CD4-positive, alpha-beta memory T cell (primary cell): Measurements from ENCODE around the gene GADL1. TPM values are rescaled to one million over a fixed set of nuclear protein-coding genes. Genes with fewer than 3 reads are reported as not detected.

Experiments
- CTCF ChIA-PET: fragments of 350-600 bp; sonication (Branson Sonifier 250); formaldehyde crosslinking; loops from one replicate; lab custom pipeline; 2021; ENCODE audit warnings: inconsistent platforms; ENCODE audit not compliant: partially characterized antibody; lab: Charles Lee
- POLR2A ChIA-PET: fragments of 350-600 bp; sonication (Branson Sonifier 250); formaldehyde crosslinking; loops from one replicate; lab custom pipeline; 2021; ENCODE audit not compliant: partially characterized antibody; lab: Charles Lee
- DNase-seq, 5 donors: peaks; one replicate each; pipeline versions ENCODE4 v3.0.0 to v3.0.0-alpha.2; 2020 to 2022; ENCODE audit warnings: mixed read lengths in 1 of 5
- H3K27ac ChIP-seq: one replicate; pipeline ENCODE4 v1.7.0; 2013; ENCODE audit warnings: low read depth, low read length
- H3K27me3 ChIP-seq: 2 replicates; pipeline ENCODE4 v1.7.0; 2013; ENCODE audit warnings: mild to moderate bottlenecking, low read length, moderate library complexity; ENCODE audit not compliant: insufficient read depth
- H3K36me3 ChIP-seq: 2 replicates; pipeline ENCODE4 v1.7.0; 2013; ENCODE audit warnings: mild to moderate bottlenecking, low read length, moderate library complexity; ENCODE audit not compliant: insufficient read depth
- H3K4me1 ChIP-seq: 2 replicates; pipeline ENCODE4 v1.7.0; 2013; ENCODE audit warnings: mild to moderate bottlenecking, low read length, moderate library complexity; ENCODE audit not compliant: insufficient read depth
- H3K4me3 ChIP-seq, 2 donors: one replicate each; pipeline ENCODE4 v1.7.0; 2013; ENCODE audit warnings: low read length in 2 of 2, mild to moderate bottlenecking in 1 of 2
- H3K9me3 ChIP-seq, 2 donors: one replicate each; pipeline ENCODE4 v1.7.0; 2013; ENCODE audit warnings: low read length in 2 of 2, control low read depth in 1 of 2; ENCODE audit not compliant: control insufficient read depth in 1 of 2
- H3K27ac Mint-ChIP-seq, 7 donors: one replicate each; pipeline ENCODE4 v1.8.0; 2020 to 2021; ENCODE audit warnings: mixed read lengths in 7 of 7, mild to moderate bottlenecking in 6 of 7, inconsistent platforms in 3 of 7, moderate library complexity in 3 of 7
- H3K27me3 Mint-ChIP-seq, 2 donors: one replicate each; pipeline ENCODE4 v1.8.0; 2020 to 2021; ENCODE audit warnings: mixed read lengths in 2 of 2
- H3K36me3 Mint-ChIP-seq, 2 donors: one replicate each; pipeline ENCODE4 v1.8.0; 2020 to 2021; ENCODE audit warnings: mixed read lengths in 2 of 2, inconsistent platforms in 1 of 2, mild to moderate bottlenecking in 1 of 2
- H3K4me1 Mint-ChIP-seq, 4 donors: one replicate each; pipeline ENCODE4 v1.8.0; 2020 to 2021; ENCODE audit warnings: mixed read lengths in 4 of 4, mild to moderate bottlenecking in 1 of 4
- H3K4me3 Mint-ChIP-seq, 8 donors: one replicate each; pipeline ENCODE4 v1.8.0; 2020 to 2021; ENCODE audit warnings: mixed read lengths in 8 of 8, mild to moderate bottlenecking in 7 of 8, moderate library complexity in 6 of 8, inconsistent platforms in 3 of 8
- H3K9me3 Mint-ChIP-seq, 8 donors: one replicate each; pipeline ENCODE4 v1.8.0; 2020 to 2021; ENCODE audit warnings: mixed read lengths in 8 of 8, mild to moderate bottlenecking in 5 of 8, inconsistent platforms in 3 of 8, moderate library complexity in 1 of 8
- intact Hi-C: fragments of 100-400 bp; cut with micrococcal nuclease; formaldehyde crosslinking; loops from one replicate; pipeline ENCODE4 v1.15.1; 2023
- polyA plus RNA-seq, 2 donors: library from polyadenylated mRNA; unstranded; fragments of 300-500 nt; fragmentation: Illumina TruSeq; gene quantifications; one replicate each; pipeline ENCODE4 v1.2.3, GENCODE V29; 2021
- total RNA-seq, 2 experiments: library from RNA; stranded (reverse); gene quantifications; one replicate each; pipeline ENCODE4 v1.2.3, GENCODE V29; 2021

Gene GADL1
- total and polyA plus RNA-seq, 4 experiments from 2014 or later: not detected

GRCh38 chr3:30752491-30752890 is 142.0 kb downstream of the GADL1 start:
- H3K27ac ChIP-seq: no peak overlapping the region
- Mint-ChIP-seq H3K4me1 (no peaks in the 10 kb centered on the region), H3K36me3 (no peaks in the 10 kb centered on the region), H3K27me3 (peaks cover 7 to 8% of the 10 kb centered on the region in 2 donors), H3K4me3 (no peak overlapping the region), H3K27ac (no peak overlapping the region), H3K9me3 (no peaks in the 10 kb centered on the region)
- DNase-seq: no peak
- no peaks in the 10 kb centered on the region for H3K27me3 ChIP-seq
- CTCF ChIA-PET: interaction anchor here (1.4 to 5.9 kb wide), 6 partner anchors 8 to 740 kb away, joined by 4 to 47 read pairs (median 12); no protein-coding TSS in a partner anchor
- no peaks in the 10 kb centered on the region for H3K36me3 ChIP-seq
- POLR2A ChIA-PET: no interaction called here
- H3K9me3 ChIP-seq: no peaks in the 10 kb centered on the region
- H3K4me1 ChIP-seq: no peaks in the 10 kb centered on the region
- intact Hi-C loops: no loop called here
- H3K4me3 ChIP-seq: no peak overlapping the region

DNA sequence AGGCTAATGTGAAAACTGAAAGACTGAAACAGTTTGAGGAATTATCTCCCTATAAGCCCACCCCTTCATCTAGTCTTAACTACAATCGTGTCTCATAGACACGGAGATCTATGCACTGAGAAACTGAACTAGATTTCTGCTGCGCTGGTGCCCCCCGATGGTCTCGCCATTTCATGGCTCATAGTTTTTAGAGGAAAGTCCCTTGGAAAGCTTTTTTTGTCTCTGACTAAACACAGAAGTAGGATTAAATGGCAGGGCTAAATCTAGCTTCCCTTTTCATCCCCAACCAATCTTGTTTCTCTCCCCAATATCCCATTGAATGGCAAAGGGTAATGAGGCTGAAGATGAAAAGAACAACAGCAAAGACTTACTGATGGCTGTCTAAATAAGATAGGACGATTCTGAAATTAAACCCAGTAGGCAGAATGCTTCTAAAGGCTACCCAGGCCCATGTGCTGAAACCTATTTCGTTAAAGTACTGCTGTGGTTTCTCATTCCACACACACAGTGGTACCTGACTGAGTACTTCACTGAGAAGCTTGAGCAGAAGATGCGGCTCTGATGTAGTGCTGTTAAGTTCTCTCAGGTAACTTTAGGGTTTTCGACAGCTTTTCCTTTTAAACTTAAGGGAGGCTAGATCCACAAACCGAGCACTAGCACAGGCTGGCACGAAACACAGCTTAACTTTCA is 142.7 kb downstream of the GADL1 start:
- intact Hi-C loops: loop anchor here (1.0 kb wide), 4 partner anchors 555 to 738 kb away; no protein-coding TSS in a partner anchor
- Mint-ChIP-seq H3K4me1 (peaks cover 0 to 1% (median 0%) of the 10 kb centered on the region in 4 donors), H3K36me3 (no peaks in the 10 kb centered on the region), H3K9me3 (no peaks in the 10 kb centered on the region), H3K27me3 (peaks cover 7 to 8% of the 10 kb centered on the region in 2 donors), H3K27ac (no peak overlapping the region), H3K4me3 (no peak overlapping the region)
- Histone ChIP-seq H3K4me3 (no peak overlapping the region), H3K36me3 (no peaks in the 10 kb centered on the region), H3K4me1 (no peaks in the 10 kb centered on the region), H3K27me3 (no peaks in the 10 kb centered on the region), H3K9me3 (no peaks in the 10 kb centered on the region), H3K27ac (no peak overlapping the region)
- POLR2A ChIA-PET: no interaction called here
- CTCF ChIA-PET: interaction anchor here (0.8 to 5.9 kb wide), 11 partner anchors 9 to 739 kb away, joined by 3 to 47 read pairs (median 6); no protein-coding TSS in a partner anchor
- DNase-seq: peak in 4 of 5 donors; percentile 29 to 33 (median 30)

DNA sequence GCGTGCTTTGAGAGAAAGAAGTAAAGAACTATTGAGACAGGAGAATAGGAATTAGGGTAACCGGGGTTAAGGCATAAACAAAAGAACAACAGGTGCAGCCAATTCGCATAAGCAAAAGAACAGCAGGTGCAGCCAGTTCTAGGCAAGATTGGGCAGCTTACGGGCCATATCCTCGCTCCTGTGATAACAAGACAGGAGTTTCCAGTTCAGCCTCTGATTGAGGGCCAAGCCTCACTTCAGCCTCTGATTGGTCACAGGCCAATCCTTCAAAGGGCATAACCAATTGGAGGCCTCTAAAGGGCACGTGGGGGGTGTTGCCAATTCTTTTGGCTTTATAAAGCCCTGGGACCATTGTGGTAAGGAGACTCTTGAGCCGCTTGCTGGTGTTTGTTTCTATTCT is 143.5 kb downstream of the GADL1 start:
- Histone ChIP-seq H3K27me3 (no peaks in the 10 kb centered on the region), H3K27ac (no peak overlapping the region), H3K9me3 (no peaks in the 10 kb centered on the region), H3K4me3 (no peak overlapping the region), H3K36me3 (no peaks in the 10 kb centered on the region), H3K4me1 (no peaks in the 10 kb centered on the region)
- Mint-ChIP-seq H3K27ac (no peak overlapping the region), H3K4me3 (no peak overlapping the region), H3K4me1 (peaks cover 0 to 1% (median 0%) of the 10 kb centered on the region in 4 donors), H3K36me3 (no peaks in the 10 kb centered on the region), H3K9me3 (no peaks in the 10 kb centered on the region), H3K27me3 (peaks cover 7 to 8% of the 10 kb centered on the region in 2 donors)
- ChIA-PET CTCF (interaction anchor here (0.9 to 5.9 kb wide), 11 partner anchors 9 to 738 kb away, joined by 3 to 47 read pairs (median 6); no protein-coding TSS in a partner anchor), POLR2A (no interaction called here)
- no peak for DNase-seq
- intact Hi-C loops: loop anchor here (1.0 kb wide), 4 partner anchors 555 to 738 kb away; no protein-coding TSS in a partner anchor

GRCh38 chr3:30749230-30749629 is 145.2 kb downstream of the GADL1 start:
- peaks cover 0 to 1% (median 0%) of the 10 kb centered on the region in 4 donors for H3K4me1 Mint-ChIP-seq
- no peak for DNase-seq
- H3K27ac Mint-ChIP-seq: no peak overlapping the region
- Histone ChIP-seq H3K4me1 (no peaks in the 10 kb centered on the region), H3K36me3 (no peaks in the 10 kb centered on the region), H3K9me3 (no peaks in the 10 kb centered on the region), H3K27me3 (no peaks in the 10 kb centered on the region), H3K4me3 (no peak overlapping the region), H3K27ac (no peak overlapping the region)
- ChIA-PET POLR2A (no interaction called here), CTCF (interaction anchor here (1.1 to 5.9 kb wide), 3 partner anchors 708 to 737 kb away, joined by 4 to 47 read pairs (median 40); no protein-coding TSS in a partner anchor)
- H3K9me3 Mint-ChIP-seq: no peaks in the 10 kb centered on the region
- no peak overlapping the region for H3K4me3 Mint-ChIP-seq
- H3K27me3 Mint-ChIP-seq: peaks cover 7 to 8% of the 10 kb centered on the region in 2 donors
- intact Hi-C loops: no loop called here
- no peaks in the 10 kb centered on the region for H3K36me3 Mint-ChIP-seq

DNA sequence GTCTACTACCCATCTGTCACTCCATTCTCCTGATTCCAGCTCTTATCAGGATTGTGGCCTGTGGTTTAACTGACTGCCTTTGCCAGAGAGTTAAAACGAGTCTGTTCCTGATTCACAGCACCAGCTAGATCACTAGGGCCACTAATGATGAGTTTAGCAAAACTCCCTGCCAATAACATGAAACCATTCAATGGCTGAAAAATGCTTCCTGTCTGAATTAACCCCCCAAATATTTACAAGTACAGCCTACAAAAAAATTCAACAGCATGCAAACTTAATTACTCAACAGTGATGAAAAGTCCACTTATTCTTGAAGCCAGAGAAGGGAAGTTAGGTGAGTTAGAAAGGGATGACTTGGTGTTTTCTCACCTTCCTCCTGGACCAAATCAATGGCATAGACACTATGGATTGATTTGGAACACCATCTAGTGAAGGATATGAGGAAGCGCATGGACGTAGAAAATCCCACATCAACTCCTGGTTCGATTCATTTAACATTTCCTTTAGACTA is 146.6 kb downstream of the GADL1 start:
- ChIA-PET CTCF (interaction anchor here (0.6 to 5.9 kb wide), 5 partner anchors 429 to 735 kb away, joined by 3 to 40 read pairs (median 4); no protein-coding TSS in a partner anchor), POLR2A (no interaction called here)

GRCh38 chr3:30743641-30744317 is 150.7 kb downstream of the GADL1 start:
- H3K36me3 Mint-ChIP-seq: no peaks in the 10 kb centered on the region
- no peak overlapping the region for H3K4me3 Mint-ChIP-seq
- H3K27ac Mint-ChIP-seq: peak overlapping the region in 1 of 7 donors; percentile 59
- H3K36me3 ChIP-seq: no peaks in the 10 kb centered on the region
- DNase-seq: no peak
- intact Hi-C loops: no loop called here
- ChIA-PET POLR2A (no interaction called here), CTCF (interaction anchor here (0.9 to 2.1 kb wide), 4 partner anchors 11 to 701 kb away, joined by 3 to 7 read pairs (median 4); no protein-coding TSS in a partner anchor)
- no peaks in the 10 kb centered on the region for H3K27me3 ChIP-seq
- peaks cover 0 to 3% (median under 1%) of the 10 kb centered on the region in 4 donors for H3K4me1 Mint-ChIP-seq
- no peak overlapping the region for H3K4me3 ChIP-seq
- H3K9me3 Mint-ChIP-seq: no peaks in the 10 kb centered on the region
- peaks cover 0 to under 1% of the 10 kb centered on the region in 2 donors for H3K27me3 Mint-ChIP-seq
- no peaks in the 10 kb centered on the region for H3K4me1 ChIP-seq
- H3K27ac ChIP-seq: no peak overlapping the region
- no peaks in the 10 kb centered on the region for H3K9me3 ChIP-seq

More for the DNA sequence above, 146.6 kb downstream of the GADL1 start:
- H3K36me3 Mint-ChIP-seq: no peaks in the 10 kb centered on the region
- H3K4me1 Mint-ChIP-seq: peaks cover 0 to 3% (median under 1%) of the 10 kb centered on the region in 4 donors
- Histone ChIP-seq H3K27me3 (no peaks in the 10 kb centered on the region), H3K4me1 (no peaks in the 10 kb centered on the region), H3K9me3 (no peaks in the 10 kb centered on the region), H3K36me3 (no peaks in the 10 kb centered on the region), H3K4me3 (no peak overlapping the region), H3K27ac (no peak overlapping the region)
- no peak overlapping the region for H3K27ac Mint-ChIP-seq
- no peak for DNase-seq
- intact Hi-C loops: no loop called here
- H3K4me3 Mint-ChIP-seq: no peak overlapping the region
- H3K27me3 Mint-ChIP-seq: peaks cover 5 to 7% of the 10 kb centered on the region in 2 donors
- H3K9me3 Mint-ChIP-seq: no peaks in the 10 kb centered on the region
